ENCODE measurements around the gene VSTM5. TPM values are rescaled to one million over a fixed set of nuclear protein-coding genes. Genes with fewer than 3 reads are reported as not detected.
A peak's percentile ranks its signal among the peaks of the same experiment; 100 is the strongest.
"Not testable (repeated sequence)": the region's sequence is repeated elsewhere in the genome, so short reads cannot be mapped to it uniquely, and the experiment has no call there.

VSTM5 gene
- total RNA-seq, 2 experiments from 2014 or later: not detected

DNA sequence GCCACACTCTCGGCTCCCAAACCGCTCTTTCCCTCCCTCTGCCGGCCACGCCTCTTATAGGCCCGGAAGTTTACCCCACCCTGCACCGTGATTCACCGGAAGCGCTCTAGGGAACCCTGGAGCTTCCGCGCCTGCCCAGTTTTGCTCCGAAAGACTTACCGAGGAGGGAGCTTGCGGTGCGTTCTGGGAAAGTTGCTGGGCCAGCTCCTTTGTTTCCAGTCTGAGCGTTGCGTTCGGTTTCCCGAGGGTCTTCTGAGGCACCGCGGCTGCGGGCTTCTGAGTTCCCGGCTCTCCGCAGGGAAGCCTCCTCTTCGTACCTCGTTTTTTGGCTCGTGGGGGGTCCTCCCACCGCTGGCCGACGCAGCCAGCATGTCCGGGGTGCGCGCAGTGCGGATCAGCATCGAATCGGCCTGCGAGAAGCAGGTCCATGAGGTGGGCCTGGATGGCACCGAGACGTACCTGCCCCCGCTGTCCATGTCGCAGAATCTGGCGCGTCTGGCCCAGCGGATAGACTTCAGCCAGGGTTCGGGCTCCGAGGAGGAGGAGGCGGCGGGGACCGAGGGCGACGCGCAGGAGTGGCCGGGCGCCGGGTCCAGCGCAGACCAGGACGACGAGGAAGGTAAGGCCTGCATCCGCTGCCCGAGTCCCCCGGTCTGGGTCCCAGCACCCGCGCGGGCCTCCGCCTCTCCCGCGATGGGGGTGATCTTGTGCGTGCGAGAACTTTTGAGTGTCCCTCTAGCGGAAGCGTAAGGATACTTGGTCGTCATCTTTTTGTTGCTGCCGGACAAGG lies 66.1 kb downstream of the VSTM5 start, which contains the start of gene MED17:
MED17 (plus strand) TSS at position 138 of the 790 bp plus-strand sequence; CDS start at position 370, 232 bp downstream.
- intact Hi-C loops (cut with DNase I, micrococcal nuclease): loop anchor here (1.0 to 10.0 kb wide), 13 partner anchors 43 to 1283 kb away; partner anchors contain the start of genes ANKRD49 (in 2 of the 2), C11orf54 (in 2 of the 2), CEP295 (in 2 of the 2) and MRE11 (in 2 of the 2)
- ATAC-seq (peak; percentile 97), DNase-seq (peak; percentile 95)
- Mint-ChIP-seq H3K27me3 (no peaks in the 10 kb centered on the region), H3K9me3 (ENCODE audit: low read depth) (no peaks in the 10 kb centered on the region), H3K27ac (peak within 1 kb of the TSS; percentile 99), H3K36me3 (ENCODE audit: low read depth) (peaks cover 36% of the 10 kb centered on the region), H3K4me3 (peak within 1 kb of the TSS; percentile 89), H3K4me1 (peaks cover 42% of the 10 kb centered on the region)
- POLR2A ChIA-PET: interaction anchor here (0.8 to 2.9 kb wide), 6 partner anchors 11 to 344 kb away, joined by 3 to 62 read pairs (median 6); partner anchors contain the start of genes C11orf54, PANX1 and TAF1D
- CTCF ChIA-PET: interaction anchor here (0.6 to 1.4 kb wide), 12 partner anchors 9 to 667 kb away, joined by 3 to 23 read pairs (median 4); partner anchors contain the start of genes C11orf54 and TAF1D

DNA sequence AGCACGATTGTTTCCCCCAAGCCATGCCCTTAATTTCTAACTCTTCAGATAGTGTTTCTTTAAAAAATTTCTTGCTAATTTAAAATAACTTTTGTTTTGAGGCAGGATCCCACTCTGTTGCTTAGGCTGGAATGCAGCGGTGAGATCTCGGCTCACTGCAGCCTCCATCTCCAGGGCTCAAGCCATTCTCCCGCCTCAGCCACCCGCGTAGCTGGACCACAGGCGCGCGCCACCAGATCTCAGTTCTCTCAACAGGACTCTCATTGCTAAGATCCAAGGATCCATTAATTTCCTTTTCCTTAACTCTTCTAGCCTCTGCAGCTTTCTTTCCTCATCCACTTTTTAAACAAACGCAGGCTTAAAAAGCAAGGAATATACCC lies 66.7 kb downstream of the VSTM5 start:
- peaks cover 40% of the 10 kb centered on the region for H3K4me1 Mint-ChIP-seq
- peaks cover 33% of the 10 kb centered on the region for H3K36me3 Mint-ChIP-seq (ENCODE audit: low read depth)
- POLR2A ChIA-PET: interaction anchor here (0.8 to 2.9 kb wide), 6 partner anchors 11 to 345 kb away, joined by 3 to 62 read pairs (median 6); partner anchors contain the start of genes C11orf54, PANX1 and TAF1D
- H3K9me3 Mint-ChIP-seq (ENCODE audit: low read depth): no peaks in the 10 kb centered on the region
- no peaks in the 10 kb centered on the region for H3K27me3 Mint-ChIP-seq
- H3K27ac Mint-ChIP-seq: peak overlapping the region; percentile 99
- DNase-seq: no peak
- peak; percentile 34 for ATAC-seq
- H3K4me3 Mint-ChIP-seq: peak overlapping the region; percentile 89
- CTCF ChIA-PET: interaction anchor here (0.6 to 1.4 kb wide), 12 partner anchors 9 to 667 kb away, joined by 3 to 23 read pairs (median 4); partner anchors contain the start of genes C11orf54 and TAF1D
- intact Hi-C loops (cut with DNase I, micrococcal nuclease): loop anchor here (1.0 to 10.0 kb wide), 13 partner anchors 42 to 1284 kb away; partner anchors contain the start of genes ANKRD49 (in 2 of the 2), C11orf54 (in 2 of the 2), CEP295 (in 2 of the 2) and MRE11 (in 2 of the 2)

DNA sequence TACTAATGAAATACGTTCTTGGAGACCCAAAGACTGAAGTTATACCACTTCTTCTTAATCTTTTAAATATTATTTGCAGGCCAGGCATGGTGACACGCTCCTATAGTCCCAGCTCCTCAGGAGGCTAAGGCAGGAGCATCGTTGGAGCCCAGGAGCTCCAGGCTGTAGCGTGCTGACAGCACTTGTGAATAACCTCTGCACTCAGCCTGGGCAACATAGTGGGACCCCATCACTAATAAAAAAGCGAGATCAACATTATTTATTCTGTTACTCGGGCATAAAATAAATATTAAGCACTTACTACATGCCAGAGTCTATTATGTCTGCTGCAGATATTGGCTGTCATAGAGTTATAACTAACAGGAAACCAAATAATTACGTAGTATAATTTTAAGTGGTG lies 67.1 kb downstream of the VSTM5 start:
- Mint-ChIP-seq H3K36me3 (ENCODE audit: low read depth) (peaks cover 31% of the 10 kb centered on the region), H3K27ac (peak overlapping the region; percentile 99), H3K27me3 (no peaks in the 10 kb centered on the region), H3K4me1 (peaks cover 39% of the 10 kb centered on the region), H3K4me3 (peak overlapping the region; percentile 89), H3K9me3 (ENCODE audit: low read depth) (no peaks in the 10 kb centered on the region)
- intact Hi-C loops (cut with DNase I, micrococcal nuclease): loop anchor here (5.0 to 10.0 kb wide), 7 partner anchors 121 to 1284 kb away; partner anchors contain the start of genes ANKRD49 (in 1 of the 2), CEP295 (in 1 of the 2), CWC15 (in 1 of the 2) and KDM4D (in 1 of the 2)
- DNase-seq (no peak), ATAC-seq (no peak)
- POLR2A ChIA-PET: interaction anchor here (1.3 to 2.9 kb wide), 3 partner anchors 42 to 345 kb away, joined by 8 to 62 read pairs (median 10); partner anchors contain the start of genes C11orf54, PANX1 and TAF1D
- CTCF ChIA-PET: interaction anchor here (0.7 to 2.6 kb wide), 10 partner anchors 10 to 100 kb away, joined by 3 to 23 read pairs (median 4); partner anchors contain the start of genes C11orf54 and TAF1D

DNA sequence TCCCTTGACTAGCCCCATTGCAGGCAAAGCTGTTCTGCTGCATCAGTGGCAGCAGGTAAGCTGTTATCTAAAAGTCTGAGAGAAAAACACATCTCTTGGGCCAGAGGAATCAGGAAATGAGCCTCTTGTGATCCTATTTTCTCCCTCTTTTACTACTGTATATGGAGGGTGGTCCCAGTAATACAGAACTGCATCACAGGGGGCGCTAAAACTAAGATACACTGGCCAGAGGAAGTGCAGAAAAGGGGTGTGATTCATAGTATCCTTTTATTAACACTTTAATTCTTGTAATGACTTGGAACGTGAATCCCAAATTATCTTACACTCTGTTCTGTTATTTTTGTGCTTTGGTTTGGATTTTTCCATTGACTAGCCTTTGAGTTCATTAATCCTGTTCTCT lies 75.1 kb downstream of the VSTM5 start:
- Mint-ChIP-seq H3K27me3 (no peaks in the 10 kb centered on the region), H3K4me3 (no peak overlapping the region), H3K9me3 (ENCODE audit: low read depth) (no peaks in the 10 kb centered on the region), H3K36me3 (ENCODE audit: low read depth) (peaks cover 13% of the 10 kb centered on the region), H3K27ac (no peak overlapping the region), H3K4me1 (no peaks in the 10 kb centered on the region)
- intact Hi-C loops (cut with DNase I, micrococcal nuclease): no loop called here
- ATAC-seq: no peak
- DNase-seq: peak; percentile 18
- POLR2A ChIA-PET: no interaction called here
- CTCF ChIA-PET: no interaction called here

DNA sequence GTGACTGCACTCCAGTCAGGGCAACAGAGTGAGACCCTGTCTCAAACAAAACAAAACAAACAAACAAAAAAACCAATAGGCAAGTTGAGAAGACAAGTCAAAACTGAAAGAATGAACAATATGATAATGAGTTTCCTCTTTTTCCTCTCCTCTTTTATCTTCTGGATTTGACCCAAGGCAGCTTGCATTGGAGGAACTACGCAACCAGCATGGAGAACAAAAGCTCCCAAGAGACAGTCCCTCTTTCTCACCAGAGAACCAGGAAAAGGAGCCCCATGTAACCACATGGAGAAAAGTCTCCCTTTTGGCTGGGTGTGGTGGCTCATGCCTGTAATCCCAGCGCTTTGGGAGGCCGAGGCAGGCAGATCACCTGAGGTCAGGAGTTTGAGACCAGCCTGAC lies 75.9 kb downstream of the VSTM5 start:
- H3K4me1 Mint-ChIP-seq; CTCF ChIA-PET; H3K27ac Mint-ChIP-seq; H3K36me3 Mint-ChIP-seq (ENCODE audit: low read depth); POLR2A ChIA-PET; H3K27me3 Mint-ChIP-seq; H3K9me3 Mint-ChIP-seq (ENCODE audit: low read depth); H3K4me3 Mint-ChIP-seq; DNase-seq; intact Hi-C loops (cut with DNase I, micrococcal nuclease); ATAC-seq: not testable (repeated sequence)

DNA sequence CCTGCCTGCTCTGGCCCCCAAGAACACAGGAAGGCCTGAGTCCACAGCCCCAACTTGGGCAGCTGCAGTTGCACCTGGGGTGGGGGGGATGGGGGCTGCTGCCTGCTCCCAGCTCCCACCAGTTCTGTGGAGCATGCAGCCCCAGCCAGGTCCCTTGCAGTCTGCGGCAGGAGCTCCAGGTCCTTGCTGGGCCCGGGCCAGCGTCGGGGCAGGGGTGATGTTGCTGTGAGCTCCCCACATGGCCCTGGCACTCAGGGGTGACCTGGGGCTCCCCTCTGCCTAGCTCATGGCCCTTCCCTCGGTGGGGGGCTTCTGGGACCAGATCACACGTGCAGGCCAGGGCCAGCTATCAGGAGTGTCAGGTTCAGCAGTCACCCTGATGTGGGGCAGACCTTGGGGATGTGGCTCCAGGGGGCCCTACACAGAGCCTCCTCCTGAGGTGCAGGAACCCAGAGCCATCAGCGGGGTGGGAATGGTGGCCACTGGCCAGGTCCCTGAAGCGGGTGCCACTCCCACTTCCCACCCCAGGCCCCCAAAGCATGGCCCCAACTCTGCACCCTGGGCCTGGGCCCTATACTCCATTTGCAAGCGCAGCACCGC lies 76.7 kb downstream of the VSTM5 start:
- ChIA-PET POLR2A (interaction anchor here (0.6 kb wide), 1 partner anchor 22 kb away, joined by 5 read pairs; no protein-coding TSS in a partner anchor), CTCF (no interaction called here)
- Mint-ChIP-seq H3K27ac (no peak overlapping the region), H3K9me3 (ENCODE audit: low read depth) (no peaks in the 10 kb centered on the region), H3K27me3 (no peaks in the 10 kb centered on the region), H3K4me1 (no peaks in the 10 kb centered on the region), H3K4me3 (no peak overlapping the region), H3K36me3 (ENCODE audit: low read depth) (peaks cover 7% of the 10 kb centered on the region)
- ATAC-seq: no peak
- no peak for DNase-seq
- intact Hi-C loops (cut with DNase I, micrococcal nuclease): no loop called here

DNA sequence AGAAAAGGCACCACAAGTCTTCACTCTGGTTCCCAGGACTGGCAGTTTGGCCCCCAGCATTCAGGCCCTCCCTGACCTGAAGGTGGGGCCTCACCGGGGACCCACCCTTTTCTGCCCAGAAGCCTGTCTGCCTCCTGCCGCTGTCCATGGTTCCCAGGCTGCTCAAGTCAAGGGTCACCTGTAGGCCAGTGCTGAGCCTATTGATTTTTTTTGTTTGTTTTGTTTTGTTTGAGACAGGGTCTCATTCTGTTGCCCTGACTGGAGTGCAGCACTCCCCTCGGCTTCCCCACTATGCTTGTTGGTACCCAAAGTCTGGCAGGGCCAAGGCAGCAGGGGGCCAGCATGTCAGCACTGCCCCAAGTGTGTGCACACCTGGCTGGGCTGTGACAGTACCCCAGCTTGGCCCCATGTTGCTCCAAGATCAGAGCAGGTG lies 77.4 kb downstream of the VSTM5 start:
- ChIA-PET POLR2A (no interaction called here), CTCF (interaction anchor here (0.6 kb wide), 1 partner anchor 17 kb away, joined by 3 read pairs; no protein-coding TSS in a partner anchor)
- intact Hi-C loops (cut with DNase I, micrococcal nuclease): no loop called here
- ATAC-seq (no peak), DNase-seq (no peak)
- no peaks in the 10 kb centered on the region for H3K9me3 Mint-ChIP-seq (ENCODE audit: low read depth)
- H3K27me3 Mint-ChIP-seq: no peaks in the 10 kb centered on the region
- H3K36me3 Mint-ChIP-seq (ENCODE audit: low read depth): peaks cover 5% of the 10 kb centered on the region
- no peak overlapping the region for H3K27ac Mint-ChIP-seq
- no peaks in the 10 kb centered on the region for H3K4me1 Mint-ChIP-seq
- H3K4me3 Mint-ChIP-seq: no peak overlapping the region

DNA sequence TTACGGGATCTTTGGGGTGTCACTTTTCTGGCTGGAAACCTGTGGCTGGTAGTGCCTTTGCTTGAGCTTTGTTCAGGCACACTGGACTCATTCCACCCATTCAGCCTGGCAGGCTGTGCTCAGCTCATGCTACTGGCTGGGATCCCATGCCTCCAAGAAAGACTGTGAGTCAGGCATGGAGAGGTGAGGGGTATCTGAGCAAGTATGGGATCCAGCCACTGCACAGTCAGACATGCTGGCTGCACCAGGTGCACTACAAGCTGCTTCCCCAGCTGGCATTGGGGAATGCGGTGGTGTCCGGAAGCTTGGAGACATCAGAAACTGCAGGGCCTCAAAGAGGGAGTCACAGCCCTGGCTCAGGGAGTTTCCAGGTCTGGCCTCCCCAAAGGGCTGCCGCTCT lies 78.3 kb downstream of the VSTM5 start:
- ChIA-PET CTCF (interaction anchor here (0.9 kb wide), 1 partner anchor 12 kb away, joined by 4 read pairs; the partner anchor contains the start of gene MED17), POLR2A (no interaction called here)
- no peak for ATAC-seq
- intact Hi-C loops (cut with DNase I, micrococcal nuclease): no loop called here
- H3K9me3 Mint-ChIP-seq (ENCODE audit: low read depth): peaks cover 2% of the 10 kb centered on the region
- no peak for DNase-seq
- no peaks in the 10 kb centered on the region for H3K4me1 Mint-ChIP-seq
- peaks cover 8% of the 10 kb centered on the region for H3K36me3 Mint-ChIP-seq (ENCODE audit: low read depth)
- no peak overlapping the region for H3K4me3 Mint-ChIP-seq
- H3K27ac Mint-ChIP-seq: no peak overlapping the region
- no peaks in the 10 kb centered on the region for H3K27me3 Mint-ChIP-seq

DNA sequence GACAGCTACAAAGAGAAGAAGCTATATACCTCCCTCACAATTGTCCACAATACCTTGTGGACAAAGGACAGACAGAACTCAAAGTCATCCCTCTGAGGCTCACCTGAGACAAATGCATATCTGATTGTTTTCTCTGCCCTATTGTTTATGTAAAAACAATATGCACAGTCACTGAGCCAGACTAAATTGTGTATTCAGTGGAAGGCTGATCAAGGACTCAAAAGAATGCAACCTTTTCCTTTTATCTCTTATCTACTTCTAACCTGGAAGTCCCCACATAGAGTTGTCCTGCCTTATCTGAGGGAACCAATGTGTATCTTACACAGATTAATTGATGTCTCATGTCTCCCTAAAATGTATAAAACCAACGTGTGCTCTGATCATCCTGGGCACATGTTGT lies 80.3 kb downstream of the VSTM5 start:
- intact Hi-C loops (cut with DNase I, micrococcal nuclease): no loop called here
- no peaks in the 10 kb centered on the region for H3K4me1 Mint-ChIP-seq
- ChIA-PET CTCF (interaction anchor here (0.5 to 1.6 kb wide), 3 partner anchors 14 to 40 kb away, joined by 3 to 4 read pairs (median 3); partner anchors contain the start of gene MED17), POLR2A (no interaction called here)
- ATAC-seq (no peak), DNase-seq (no peak)
- no peaks in the 10 kb centered on the region for H3K27me3 Mint-ChIP-seq
- peaks cover 2% of the 10 kb centered on the region for H3K9me3 Mint-ChIP-seq (ENCODE audit: low read depth)
- H3K27ac Mint-ChIP-seq: no peak overlapping the region
- no peak overlapping the region for H3K4me3 Mint-ChIP-seq
- H3K36me3 Mint-ChIP-seq (ENCODE audit: low read depth): peaks cover 8% of the 10 kb centered on the region

All from activated CD4-positive, alpha-beta T cell treated with anti-CD3 and anti-CD28 coated beads for 36 hours (primary cell).